Stimulated activated CD8-positive, alpha-beta memory T cell treated with anti-CD3 and anti-CD28 coated beads, Interleukin-12 subunit alpha, Interleukin-12 subunit beta, amount 100 ng/mL, for 4 hours (primary cell): Measurements from ENCODE around the gene HJURP.
"Not testable (repeated sequence)": the region's sequence is repeated elsewhere in the genome, so short reads cannot be mapped to it uniquely, and the experiment has no call there.

Source experiments
- DNase-seq: peaks from one replicate; pipeline ENCODE4 v3.0.0-alpha.2; 2020; ENCODE audit warnings: low read depth

HJURP gene

GRCh38 chr2:233854241-233854981 is at the start of gene HJURP:
TSS of gene HJURP (minus strand) at chr2:233854535. CDS start at chr2:233854500, 35 bp downstream.
- DNase-seq, result peak; percentile 71

- no peak for DNase-seq
Measured at GRCh38 chr2:233901884-233902283, 47.5 kb upstream of the HJURP start.

- no peak for DNase-seq
Measured at GRCh38 chr2:233901367-233901766, 47.0 kb upstream of the HJURP start.

GRCh38 chr2:233896253-233896652 is 41.9 kb upstream of the HJURP start:
- DNase-seq, result not testable (repeated sequence)

- DNase-seq, result no peak
Measured at GRCh38 chr2:233892793-233893192, 38.5 kb upstream of the HJURP start.

- no peak for DNase-seq
Measured at GRCh38 chr2:233882353-233882752, 28.0 kb upstream of the HJURP start.

GRCh38 chr2:233872125-233872524 is 17.8 kb upstream of the HJURP start:
- DNase-seq, result not testable (repeated sequence)

- DNase-seq, result no peak
Measured at GRCh38 chr2:233871432-233871831, 17.1 kb upstream of the HJURP start.

- peak; percentile 43 for DNase-seq
Measured at GRCh38 chr2:233867993-233868532, 13.7 kb upstream of the HJURP start, which contains the start of gene MSL3B. TSS of gene MSL3B (minus strand) at chr2:233868386.

GRCh38 chr2:233866479-233866878 is 12.1 kb upstream of the HJURP start:
- no peak for DNase-seq

- DNase-seq, result no peak
Measured at GRCh38 chr2:233865838-233866237, 11.5 kb upstream of the HJURP start.

- no peak for DNase-seq
Measured at GRCh38 chr2:233862261-233862768, 8.0 kb upstream of the HJURP start.

GRCh38 chr2:233858331-233858730 is 4.0 kb upstream of the HJURP start:
- DNase-seq, result no peak

- DNase-seq, result no peak
Measured at GRCh38 chr2:233857511-233858141, 3.3 kb upstream of the HJURP start.

GRCh38 chr2:233856184-233856583 is 1.8 kb upstream of the HJURP start:
- DNase-seq, result no peak

GRCh38 chr2:233855345-233855744 is 1.0 kb upstream of the HJURP start:
- DNase-seq, result no peak

- no peak for DNase-seq
Measured at GRCh38 chr2:233853883-233854240, 473 bp downstream of the HJURP start.

- no peak for DNase-seq
Measured at GRCh38 chr2:233853353-233853752, 982 bp downstream of the HJURP start.

- no peak for DNase-seq
Measured at GRCh38 chr2:233852056-233852455, 2.3 kb downstream of the HJURP start.

- no peak for DNase-seq
Measured at GRCh38 chr2:233851169-233851568, 3.2 kb downstream of the HJURP start.

GRCh38 chr2:233850745-233851144 is 3.6 kb downstream of the HJURP start:
- no peak for DNase-seq

- no peak for DNase-seq
Measured at GRCh38 chr2:233849607-233850271, 4.6 kb downstream of the HJURP start.

GRCh38 chr2:233848276-233848675 is 6.1 kb downstream of the HJURP start:
- no peak for DNase-seq
